HEK293T (cell line): Measurements from ENCODE around the gene AZU1.

Experiments
- CTCF ChIA-PET: fragments of 350-600 bp; formaldehyde crosslinking; extraction: SDS; loops from one replicate; lab custom pipeline; 2021; ENCODE audit warnings: antibody characterized with exemption, inconsistent platforms; lab: Yijun Ruan, JAX
- POLR2A ChIA-PET: fragments of 350-600 bp; formaldehyde crosslinking; extraction: SDS; loops from one replicate; lab custom pipeline; 2020; ENCODE audit warnings: antibody characterized with exemption, inconsistent platforms; lab: Yijun Ruan, JAX
- DNase-seq: peaks from one replicate; pipeline ENCODE4 v3.0.0; 2012; ENCODE audit warnings: mixed read lengths; ENCODE audit errors: extremely low spot score
- ARNT ChIP-seq: fragments of 450-650 bp; IDR thresholded peaks from 2 replicates; pipeline ENCODE4 v1.6.1; 2017; ENCODE audit warnings: mild to moderate bottlenecking
- BHLHE40 ChIP-seq: fragments of 450-650 bp; IDR thresholded peaks from 2 replicates; pipeline ENCODE4 v1.6.1; 2016; ENCODE audit warnings: mild to moderate bottlenecking, moderate library complexity, borderline replicate concordance
- CTBP1 ChIP-seq: fragments of 450-650 bp; IDR thresholded peaks from 2 replicates; pipeline ENCODE4 v1.6.1; 2016; ENCODE audit warnings: borderline replicate concordance
- ELF4 ChIP-seq: fragments of 450-650 bp; IDR thresholded peaks from 2 replicates; pipeline ENCODE4 v1.6.1; 2017; ENCODE audit warnings: antibody characterized with exemption
- FOXA1 ChIP-seq: fragments of 450-650 bp; IDR thresholded peaks from 2 replicates; pipeline ENCODE4 v1.6.1; 2016; ENCODE audit warnings: mild to moderate bottlenecking
- FOXK2 ChIP-seq: fragments of 450-650 bp; IDR thresholded peaks from 2 replicates; pipeline ENCODE4 v1.6.1; 2016; ENCODE audit warnings: mild to moderate bottlenecking
- FOXM1 ChIP-seq: fragments of 450-650 bp; IDR thresholded peaks from 2 replicates; pipeline ENCODE4 v1.6.1; 2017; ENCODE audit warnings: mild to moderate bottlenecking, borderline replicate concordance
- HDGF ChIP-seq: fragments of 450-650 bp; IDR thresholded peaks from 2 replicates; pipeline ENCODE4 v1.6.1; 2017; ENCODE audit warnings: antibody characterized with exemption, borderline replicate concordance
- L3MBTL2 ChIP-seq: fragments of 450-650 bp; conservative IDR thresholded peaks from 2 replicates; pipeline ENCODE4 v1.6.1; 2016; ENCODE audit warnings: mild to moderate bottlenecking
- LEF1 ChIP-seq: fragments of 450-650 bp; IDR thresholded peaks from 2 replicates; pipeline ENCODE4 v1.6.1; 2017; ENCODE audit warnings: mild to moderate bottlenecking, borderline replicate concordance
- NFRKB ChIP-seq: fragments of 450-650 bp; IDR thresholded peaks from 2 replicates; pipeline ENCODE4 v1.6.1; 2016; ENCODE audit warnings: mild to moderate bottlenecking, moderate library complexity
- PKNOX1 ChIP-seq: fragments of 450-650 bp; IDR thresholded peaks from 2 replicates; pipeline ENCODE4 v1.6.1; 2016
- SP1 ChIP-seq: fragments of 450-650 bp; IDR thresholded peaks from 2 replicates; pipeline ENCODE4 v1.6.1; 2017
- SUZ12 ChIP-seq: fragments of 450-650 bp; IDR thresholded peaks from 2 replicates; pipeline ENCODE4 v1.6.1; 2016; ENCODE audit warnings: mild to moderate bottlenecking
- TARDBP ChIP-seq: fragments of 450-650 bp; IDR thresholded peaks from 2 replicates; pipeline ENCODE4 v1.6.1; 2016
- ZNF384 ChIP-seq: fragments of 450-650 bp; IDR thresholded peaks from 2 replicates; pipeline ENCODE4 v1.6.1; 2016

AZU1 gene

GRCh38 chr19:787536-787935 is 40.1 kb upstream of the AZU1 start:
- ChIA-PET CTCF (no interaction called here), POLR2A (no interaction called here)
- no peak for DNase-seq

GRCh38 chr19:788686-788982 is 39.0 kb upstream of the AZU1 start:
- ChIA-PET CTCF (interaction anchor here (0.6 kb wide), 1 partner anchor 71 kb away, joined by 3 read pairs; no protein-coding TSS in a partner anchor), POLR2A (interaction anchor here (1.0 to 1.4 kb wide), 3 partner anchors 10 to 480 kb away, joined by 3 to 8 read pairs (median 4); partner anchors contain the start of gene CIRBP)
- no peak for TF ChIP-seq PKNOX1
- no peak for TF ChIP-seq ARNT
- no peak for TF ChIP-seq SP1
- no peak for TF ChIP-seq TARDBP
- TF ChIP-seq FOXM1 = no peak
- TF ChIP-seq SUZ12 = no peak
- TF ChIP-seq CTBP1 = no peak
- no peak for TF ChIP-seq FOXK2
- no peak for TF ChIP-seq LEF1
- TF ChIP-seq ZNF384 = no peak
- no peak for TF ChIP-seq L3MBTL2
- TF ChIP-seq NFRKB = no peak
- TF ChIP-seq BHLHE40 = no peak
- no peak for TF ChIP-seq ELF4
- DNase-seq = no peak

More at GRCh38 chr19:787536-787935, 40.1 kb upstream of the AZU1 start:
- TF ChIP-seq ZNF384 (no peak), HDGF (no peak), PKNOX1 (no peak), SP1 (no peak), NFRKB (no peak), L3MBTL2 (no peak), FOXK2 (no peak), SUZ12 (no peak), LEF1 (no peak), TARDBP (no peak), FOXM1 (no peak), FOXA1 (no peak), ELF4 (no peak), ARNT (no peak), CTBP1 (no peak), BHLHE40 (no peak)

- ChIA-PET POLR2A (interaction anchor here (1.0 to 1.4 kb wide), 5 partner anchors 10 to 480 kb away, joined by 3 to 8 read pairs (median 4); partner anchors contain the start of genes ABCA7, CIRBP and CNN2), CTCF (interaction anchor here (0.6 to 0.9 kb wide), 2 partner anchors 212 to 227 kb away, joined by 3 to 5 read pairs; no protein-coding TSS in a partner anchor)
- TF ChIP-seq PKNOX1 (no peak), FOXM1 (no peak), SP1 (no peak), ZNF384 (no peak), TARDBP (no peak), LEF1 (no peak), CTBP1 (no peak), ARNT (no peak), ELF4 (no peak), FOXA1 (no peak), NFRKB (no peak), HDGF (no peak), SUZ12 (no peak), L3MBTL2 (no peak; the same call in 1 of the 2 replicates)
- DNase-seq = no peak
These were observed 38.5 kb upstream of the AZU1 start for GRCh38 chr19:788983-789700.

GRCh38 chr19:789701-790060 is 38.0 kb upstream of the AZU1 start:
- no peak for DNase-seq
- TF ChIP-seq SUZ12 (no peak), FOXA1 (no peak), FOXM1 (no peak), ARNT (no peak), NFRKB (no peak), FOXK2 (no peak), TARDBP (no peak), L3MBTL2 (no peak), HDGF (no peak), ELF4 (no peak), ZNF384 (no peak), PKNOX1 (no peak)
- POLR2A ChIA-PET = interaction anchor here (1.0 to 1.4 kb wide), 5 partner anchors 9 to 479 kb away, joined by 3 to 8 read pairs (median 4); partner anchors contain the start of genes ABCA7, CIRBP and CNN2
- CTCF ChIA-PET = interaction anchor here (0.6 to 0.9 kb wide), 2 partner anchors 212 to 227 kb away, joined by 3 to 5 read pairs; no protein-coding TSS in a partner anchor

- DNase-seq = no peak
- TF ChIP-seq FOXM1 = no peak
- no peak for TF ChIP-seq FOXA1
- no peak for TF ChIP-seq PKNOX1
- TF ChIP-seq TARDBP = no peak
- no peak for TF ChIP-seq L3MBTL2
- no peak for TF ChIP-seq SUZ12
- no peak for TF ChIP-seq HDGF
- no peak for TF ChIP-seq ZNF384
- no peak for TF ChIP-seq LEF1
- TF ChIP-seq FOXK2 = no peak
- no peak for TF ChIP-seq NFRKB
- ChIA-PET POLR2A (no interaction called here), CTCF (no interaction called here)
These were observed 36.5 kb upstream of the AZU1 start for GRCh38 chr19:791007-791566.
